Activated CD4-positive, CD25-positive, alpha-beta regulatory T cell treated with anti-CD3 and anti-CD28 coated beads, Interleukin-2, amount 50 U/mL, for 24 hours (primary cell): ENCODE results near the gene ARG1.
A peak's percentile ranks its signal among the peaks of the same experiment; 100 is the strongest.
"Not testable (repeated sequence)": the region's sequence is repeated elsewhere in the genome, so short reads cannot be mapped to it uniquely, and the experiment has no call there.

Source experiments
- ATAC-seq, 2 donors: fragments of 150-1000 bp; cut with Tn5 transposase; one replicate each; pipeline ENCODE4 v1.10.0; 2021; ENCODE audit warnings: mild to moderate bottlenecking in 1 of 2, moderate library complexity in 1 of 2

Gene ARG1

DNA sequence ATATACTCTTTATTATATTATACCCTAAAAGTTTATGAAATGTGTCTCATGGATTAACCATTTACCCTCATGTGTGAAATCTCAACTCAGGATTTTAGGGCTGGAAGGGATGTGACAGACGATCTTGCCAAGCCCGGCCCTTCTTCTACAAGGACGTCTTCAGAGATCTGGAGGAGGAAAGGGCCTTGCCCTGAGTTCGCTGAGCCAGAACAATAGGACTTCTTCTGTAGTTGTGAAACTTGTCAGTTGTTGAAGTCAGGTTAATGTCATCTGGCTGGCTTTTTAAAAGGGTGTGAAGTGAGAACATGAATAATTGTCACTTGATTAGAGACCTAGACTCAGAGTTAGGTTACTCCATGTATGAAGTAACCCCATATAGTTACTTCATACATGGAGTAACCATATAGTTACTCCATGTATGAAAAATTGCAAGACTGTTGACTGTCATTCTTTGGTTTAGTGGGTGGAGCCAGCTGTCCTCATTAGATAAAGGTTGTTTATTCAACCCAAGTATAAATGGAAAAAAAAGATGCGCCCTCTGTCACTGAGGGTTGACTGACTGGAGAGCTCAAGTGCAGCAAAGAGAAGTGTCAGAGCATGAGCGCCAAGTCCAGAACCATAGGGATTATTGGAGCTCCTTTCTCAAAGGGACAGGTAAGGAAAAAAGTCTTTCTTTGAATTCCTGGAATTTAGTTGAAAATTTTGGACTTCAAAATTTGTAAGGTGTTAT is at the start of gene ARG1:
ARG1 (plus strand) TSS at position 541 of the 730 bp plus-strand sequence; CDS start at position 598, 57 bp downstream.
- no peak for ATAC-seq

DNA sequence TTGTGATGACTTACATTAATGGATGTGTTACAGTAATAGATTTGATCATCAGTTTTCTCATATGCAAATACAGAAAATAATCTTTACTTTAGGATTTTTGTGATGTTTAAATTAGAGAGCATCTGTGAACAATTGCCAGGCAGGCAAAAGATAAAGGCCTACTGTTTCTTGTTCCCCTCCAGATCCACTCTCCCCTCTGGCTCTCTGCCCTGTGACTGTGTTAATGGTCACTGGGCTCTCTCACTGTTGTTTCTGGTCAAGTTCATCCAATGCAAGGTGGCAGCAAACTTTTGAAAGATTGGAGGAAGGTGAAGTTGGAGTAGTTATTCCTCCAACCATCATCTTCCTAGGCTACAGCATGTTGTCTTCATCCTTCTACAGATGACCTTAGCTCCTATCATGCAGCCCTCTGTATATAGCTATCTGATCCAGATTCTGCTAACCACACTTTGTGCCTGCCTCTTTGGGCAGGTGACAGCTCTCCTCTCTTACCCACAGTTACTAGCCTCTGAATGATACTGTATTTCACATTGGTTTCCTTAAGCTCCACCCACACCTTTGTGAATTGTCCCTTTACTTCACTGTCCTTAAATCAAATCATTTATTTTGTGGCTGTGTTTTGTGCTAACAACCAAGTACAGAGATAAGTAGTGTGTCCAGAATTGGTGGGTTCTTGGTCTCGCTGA is 48.9 kb upstream of the ARG1 start:
- ATAC-seq = no peak

DNA sequence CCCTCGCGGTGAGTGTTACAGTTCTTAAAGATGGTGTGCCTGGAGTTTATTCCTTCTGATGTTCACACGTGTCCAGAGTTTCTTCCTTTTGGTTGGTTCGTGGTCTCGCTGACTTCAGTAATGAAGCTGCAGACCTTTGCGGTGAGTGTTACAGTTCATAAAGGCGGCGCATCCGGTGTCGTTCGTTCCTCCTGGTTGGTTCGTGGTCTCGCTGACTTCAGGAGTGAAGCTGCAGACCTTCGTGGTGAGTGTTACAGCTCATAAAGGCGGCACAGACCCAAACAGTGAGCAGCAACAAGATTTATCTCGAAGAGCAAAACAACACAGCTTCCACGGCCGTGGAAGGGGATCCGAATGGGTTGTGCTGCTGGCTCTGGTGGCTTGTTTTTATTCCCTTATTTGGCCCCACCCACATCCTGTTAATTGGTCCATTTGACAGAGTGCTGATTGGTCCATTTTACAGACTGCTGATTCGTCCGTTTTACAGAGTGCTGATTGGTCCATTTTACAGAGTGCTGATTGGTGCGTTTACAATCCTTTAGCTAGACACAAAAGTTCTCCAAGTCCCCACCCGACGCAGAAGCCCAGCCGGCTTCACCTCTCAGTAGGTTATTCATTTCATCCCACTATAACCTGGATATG is 48.2 kb upstream of the ARG1 start:
- peak in 1 of 2 donors; percentile 10 for ATAC-seq

DNA sequence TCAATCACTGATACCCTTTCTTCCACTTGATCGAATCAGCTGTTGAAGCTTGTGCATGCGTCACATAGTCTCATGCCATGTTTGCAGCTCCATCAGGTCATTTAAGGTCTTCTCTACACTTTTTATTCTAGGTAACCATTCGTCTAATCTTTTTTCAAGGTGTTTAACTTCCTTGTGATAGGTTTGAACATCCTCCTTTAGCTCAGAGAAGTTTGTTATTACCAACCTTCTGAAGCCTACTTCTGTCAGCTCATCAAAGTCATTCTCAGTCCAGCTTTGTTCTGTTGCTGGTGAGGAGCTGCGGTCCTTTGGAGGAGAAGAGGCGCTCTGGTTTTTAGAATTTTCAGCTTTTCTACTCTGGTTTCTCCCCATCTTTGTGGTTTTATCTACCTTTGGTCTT is 42.1 kb upstream of the ARG1 start:
- ATAC-seq = not testable (repeated sequence)

DNA sequence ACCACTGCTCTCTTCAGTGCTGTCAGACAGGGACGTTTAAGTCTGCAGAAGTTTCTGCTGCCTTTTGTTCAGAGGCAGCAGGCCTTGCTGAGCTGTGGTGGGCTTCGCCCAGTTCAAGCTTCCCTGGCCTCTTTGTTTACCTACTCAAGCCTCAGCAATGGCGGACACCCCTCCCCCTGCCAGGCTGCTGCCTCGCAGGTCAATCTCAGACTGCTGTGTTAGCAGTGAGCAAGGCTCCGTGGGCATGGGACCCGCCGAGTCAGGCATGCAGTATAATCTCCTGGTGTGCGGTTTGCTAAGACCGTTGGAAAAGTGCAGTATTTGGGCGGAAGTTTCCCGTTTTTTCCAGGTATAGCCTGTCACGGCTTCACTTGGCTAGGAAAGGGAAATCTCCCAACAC is 41.3 kb upstream of the ARG1 start:
- not testable (repeated sequence) for ATAC-seq

DNA sequence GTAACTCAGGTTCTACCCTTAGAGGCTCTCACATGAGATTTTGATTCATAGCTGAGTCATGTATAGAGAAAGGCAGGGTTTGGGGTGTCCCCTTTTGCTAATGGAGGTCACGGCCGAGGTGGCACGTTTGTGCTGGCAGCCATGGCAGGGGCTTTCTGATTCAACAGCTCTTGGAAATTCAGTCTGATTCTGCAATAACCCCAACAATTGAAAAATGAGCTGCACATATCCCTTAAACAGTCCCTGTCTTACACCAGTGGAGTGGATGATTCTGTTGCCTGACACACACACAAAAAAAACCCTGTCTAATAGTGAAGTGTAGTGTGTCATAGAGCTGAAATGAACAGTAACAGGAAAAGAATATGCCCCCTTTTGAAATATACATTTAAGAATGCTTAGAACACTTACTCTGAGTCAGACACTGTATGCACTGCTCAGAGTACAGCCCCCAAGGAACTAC is 40.4 kb upstream of the ARG1 start:
- peak; percentile 93 to 94 for ATAC-seq

DNA sequence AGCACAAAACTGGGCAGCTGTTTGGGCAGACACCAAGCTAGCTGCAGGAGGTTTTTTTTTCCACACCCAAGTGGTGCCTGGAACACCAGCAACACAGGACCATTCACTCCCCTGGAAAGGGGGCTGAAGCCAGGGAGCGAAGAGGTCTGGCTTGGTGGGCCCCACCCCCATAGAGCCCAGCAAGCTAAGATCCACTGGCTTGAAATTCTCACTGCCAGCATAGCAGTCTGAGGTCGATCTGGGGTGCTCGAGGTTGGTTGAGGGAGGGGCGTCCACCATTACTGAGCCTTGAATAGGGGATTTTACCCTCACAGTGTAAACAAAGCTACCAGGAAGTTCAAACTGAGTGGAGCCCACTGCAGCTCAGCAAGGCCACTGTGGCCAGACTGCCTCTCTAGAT is 34.4 kb upstream of the ARG1 start:
- not testable (repeated sequence) for ATAC-seq

DNA sequence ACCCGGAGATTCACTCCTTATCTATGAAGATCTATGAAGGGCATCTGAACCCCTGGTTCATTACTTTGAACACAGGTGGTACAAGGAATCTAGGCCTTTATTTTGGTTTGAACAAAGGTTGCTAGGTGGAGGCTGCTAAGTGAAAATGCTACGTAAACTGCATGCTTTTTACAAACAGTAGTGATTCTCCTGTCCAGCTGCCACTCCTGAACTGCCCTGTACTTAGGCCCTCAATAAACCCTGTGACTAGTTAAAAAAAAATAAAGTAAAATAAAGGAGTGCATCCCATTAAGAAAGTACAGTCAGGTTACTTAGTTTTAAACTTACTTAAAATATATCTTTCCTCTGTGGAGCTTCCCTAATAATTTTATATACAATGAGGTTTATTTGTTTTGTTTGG is 27.7 kb upstream of the ARG1 start:
- no peak for ATAC-seq

DNA sequence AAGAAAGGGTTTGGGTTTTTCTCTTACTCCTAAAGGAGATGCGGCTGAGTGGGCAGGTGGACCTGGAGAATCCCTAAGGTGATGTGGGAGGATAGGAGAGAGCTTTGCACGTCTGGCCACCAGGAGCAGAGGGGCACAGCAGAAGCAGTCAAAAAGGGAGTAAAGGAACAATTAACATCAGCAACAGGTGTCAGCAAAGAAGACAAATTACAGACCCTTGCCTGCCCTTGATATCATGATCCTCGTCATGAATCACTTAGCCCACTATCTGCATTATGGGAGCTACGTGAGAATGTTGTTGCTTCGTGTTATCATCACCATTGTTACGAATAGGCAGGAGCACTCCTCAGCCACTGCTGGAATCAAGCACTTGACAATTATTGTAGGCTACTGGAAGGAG is 25.5 kb upstream of the ARG1 start:
- ATAC-seq = no peak

DNA sequence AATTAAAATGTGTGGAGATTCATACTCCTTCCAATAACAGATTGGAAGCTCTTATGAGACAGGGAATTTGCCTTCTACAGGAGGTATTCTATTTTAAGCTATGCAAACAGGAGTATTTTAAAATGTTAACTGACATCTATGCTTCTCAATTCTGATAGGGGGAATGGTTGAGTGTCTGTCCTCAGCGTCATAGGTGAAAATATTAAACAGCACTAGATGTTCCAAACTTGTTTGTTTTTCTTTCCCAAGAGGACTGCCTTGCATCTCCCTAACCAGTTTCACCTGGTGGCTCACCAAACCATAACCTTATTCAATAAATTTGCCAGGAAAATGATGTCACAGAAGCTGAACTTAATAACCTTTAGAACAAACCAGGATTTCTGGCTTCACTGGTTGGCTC is 24.6 kb upstream of the ARG1 start:
- no peak for ATAC-seq

DNA sequence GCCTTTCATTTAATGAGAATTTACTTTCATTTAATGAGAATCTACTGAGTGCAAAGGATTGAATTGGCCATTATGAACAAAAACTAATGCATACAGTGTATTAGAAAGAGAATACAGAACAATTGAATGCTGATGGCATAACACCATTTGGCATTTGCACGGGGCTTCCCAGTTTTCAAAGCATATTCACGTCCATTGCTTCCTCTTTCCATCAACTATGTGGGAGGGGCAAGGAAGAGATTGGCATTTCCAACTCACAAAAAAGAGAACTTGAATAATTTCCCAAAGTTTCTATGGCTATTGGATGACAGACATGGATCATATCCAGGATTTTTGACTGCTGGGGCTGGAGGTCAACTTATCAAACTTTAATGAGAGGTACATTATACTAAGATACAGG is 23.2 kb upstream of the ARG1 start:
- no peak for ATAC-seq

DNA sequence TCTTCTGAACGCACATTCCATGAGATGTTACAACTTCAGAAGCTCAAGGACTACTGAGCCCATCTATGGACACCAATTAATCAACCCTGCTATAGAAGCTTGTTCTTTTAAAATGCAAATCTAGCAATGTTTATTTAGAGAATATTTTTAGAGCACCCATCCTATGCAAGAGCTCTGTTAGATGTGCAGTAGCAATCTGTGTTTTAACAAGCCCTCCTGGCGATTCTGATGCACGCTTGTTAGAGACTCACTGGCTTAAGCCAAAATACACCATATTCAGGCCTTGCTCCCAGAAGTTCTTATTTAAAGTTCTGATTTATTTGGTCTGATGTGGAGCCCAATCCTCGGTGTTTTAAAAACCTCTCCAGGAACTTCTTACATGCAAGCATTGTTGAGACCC is 21.1 kb upstream of the ARG1 start:
- ATAC-seq = no peak

DNA sequence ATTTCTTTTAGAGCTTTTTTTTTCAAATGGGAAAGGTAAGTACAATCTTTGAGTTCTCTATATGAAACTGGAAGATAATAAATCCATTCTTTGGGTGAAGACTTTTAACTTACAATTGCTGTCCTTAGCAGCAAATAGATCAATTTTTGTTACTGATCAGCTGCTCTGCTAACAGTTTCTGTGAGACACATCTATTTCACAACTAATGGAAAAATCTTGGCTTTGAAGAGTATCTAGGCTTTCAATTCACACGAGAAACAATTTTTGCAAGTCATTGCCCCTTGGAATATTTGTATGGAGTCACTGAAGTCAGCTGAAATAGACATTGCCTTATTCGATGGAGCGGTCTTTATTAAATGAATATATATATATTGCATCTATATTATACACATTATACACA is 20.5 kb upstream of the ARG1 start:
- ATAC-seq = no peak

DNA sequence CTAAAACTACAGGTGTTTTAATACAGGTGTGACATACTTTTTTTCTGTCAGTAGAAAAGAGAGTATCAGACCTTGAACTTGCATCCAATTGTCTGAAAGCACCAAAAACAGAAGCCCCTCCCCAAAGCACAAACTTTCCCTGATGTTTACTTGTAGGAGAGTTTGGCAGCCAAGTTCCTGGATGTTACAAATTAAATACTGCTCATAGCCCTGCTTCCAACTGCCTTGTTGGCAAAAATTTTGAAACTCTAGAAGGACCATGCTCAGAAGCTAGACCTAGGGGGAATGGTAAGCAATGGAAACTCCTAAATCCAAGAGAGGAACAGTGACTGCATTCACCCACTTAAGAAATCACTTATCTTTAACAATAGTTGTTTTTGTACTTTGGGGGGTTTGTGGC is 17.0 kb upstream of the ARG1 start:
- no peak for ATAC-seq

DNA sequence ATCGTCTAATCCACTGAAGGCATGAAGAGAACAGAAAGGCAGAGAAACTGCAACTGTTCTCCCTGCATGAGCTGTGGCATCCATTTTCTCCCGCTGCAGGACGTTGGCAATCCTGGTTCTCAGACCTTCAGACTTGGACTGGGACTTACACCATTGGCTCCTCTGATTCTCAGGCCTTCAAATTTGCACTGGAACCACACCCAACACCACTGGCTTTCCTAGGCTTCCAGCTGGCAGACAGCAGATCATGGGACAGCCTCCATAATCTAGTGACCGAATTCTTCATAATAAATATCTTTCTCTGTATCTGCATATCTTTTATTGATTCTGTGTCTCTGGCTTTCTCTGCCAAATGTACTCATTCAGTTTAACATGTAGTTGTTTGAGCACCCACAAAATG is 14.1 kb upstream of the ARG1 start:
- no peak for ATAC-seq

DNA sequence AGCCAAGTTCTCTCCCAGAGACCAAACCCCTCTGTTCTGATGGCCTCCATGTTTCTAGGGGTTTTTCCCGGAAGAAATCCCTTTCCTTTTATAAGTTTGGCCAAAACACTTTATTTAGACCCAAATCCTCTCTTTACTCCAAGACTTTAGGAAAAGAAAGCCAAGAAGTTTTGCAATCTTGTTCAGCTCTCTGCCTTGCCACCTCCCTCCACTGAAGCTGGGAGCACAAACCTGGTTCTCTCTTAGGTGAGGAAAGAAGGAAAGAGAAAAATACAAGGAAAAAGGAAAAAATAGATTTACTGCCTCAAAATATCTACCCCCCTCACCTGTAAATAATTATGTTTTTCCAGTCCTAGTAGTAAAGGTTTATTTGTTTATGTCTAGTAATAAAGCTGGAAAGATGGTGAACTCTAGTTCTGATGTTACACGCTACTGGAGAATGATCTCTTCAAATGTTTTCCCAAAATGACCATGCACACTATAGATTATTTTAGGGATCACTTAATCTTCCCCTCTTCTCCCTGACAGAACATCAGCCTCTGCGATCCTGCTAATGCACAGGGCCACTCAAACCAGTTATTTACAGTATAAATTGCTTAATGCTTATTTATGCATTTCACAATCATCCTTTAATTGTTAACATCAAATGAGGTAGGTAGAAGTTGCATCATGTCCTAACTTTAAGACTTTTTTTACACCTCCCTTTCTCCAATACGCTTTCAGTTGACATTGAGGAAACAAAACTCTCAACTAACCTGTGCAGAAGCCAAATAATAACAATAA is 10.9 kb upstream of the ARG1 start:
- no peak for ATAC-seq

DNA sequence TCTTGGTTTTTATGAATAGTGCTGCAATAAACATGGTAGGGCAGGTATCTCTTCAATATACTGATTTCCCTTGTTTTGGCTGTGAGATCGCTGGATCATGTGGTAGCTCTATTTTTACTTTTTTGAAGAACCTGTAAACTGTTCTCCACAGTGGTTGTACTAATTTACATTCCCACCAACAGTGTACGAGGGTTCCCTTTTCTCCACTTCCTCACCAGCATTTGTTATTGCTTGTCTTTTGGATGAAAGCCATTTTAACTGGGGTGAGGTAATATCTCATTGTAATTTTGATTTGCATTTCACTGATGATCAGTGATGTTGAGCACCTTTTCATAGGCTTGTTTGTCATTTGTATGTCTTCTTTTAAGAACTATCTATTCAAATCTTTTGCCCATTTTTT is 8.0 kb upstream of the ARG1 start:
- ATAC-seq = no peak

DNA sequence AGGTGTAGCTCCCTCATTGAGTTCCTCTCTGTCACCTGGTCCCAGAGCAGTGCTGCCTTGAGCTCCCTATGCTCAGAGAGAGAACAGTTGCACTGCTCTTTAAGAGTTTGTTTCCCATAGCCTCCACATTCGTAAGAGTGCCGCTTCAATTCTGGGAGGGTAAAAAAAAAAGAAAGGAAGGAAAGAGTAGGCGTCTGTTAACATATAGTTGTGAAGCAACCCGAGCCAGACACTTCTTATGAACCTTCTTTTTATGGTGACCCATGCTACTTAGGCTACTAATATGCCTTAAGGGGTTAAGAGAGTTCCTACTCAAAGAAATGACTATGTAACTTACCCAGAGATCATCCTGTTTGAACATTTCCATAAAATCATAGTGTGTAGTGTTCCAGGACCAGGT is 4.3 kb upstream of the ARG1 start:
- no peak for ATAC-seq

DNA sequence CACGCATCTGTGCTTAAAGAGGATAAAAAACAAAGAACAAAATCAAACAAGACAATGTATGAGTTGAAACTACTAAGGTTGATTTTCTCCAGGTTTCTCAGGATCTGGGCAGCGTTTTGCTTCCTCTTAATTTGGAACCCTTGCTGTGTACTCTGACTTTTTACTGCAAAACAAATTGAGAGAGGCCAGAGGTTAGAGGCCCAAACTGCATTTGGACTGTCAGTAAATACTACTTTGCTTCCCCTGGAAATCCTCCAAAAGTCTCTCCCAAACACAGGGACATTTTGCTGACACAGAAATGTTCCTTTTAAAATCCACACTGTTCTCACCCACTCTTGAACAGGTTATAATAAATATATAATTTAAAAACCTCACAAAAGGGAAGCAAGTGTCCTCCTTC is 1.1 kb downstream of the ARG1 start:
- ATAC-seq = no peak

DNA sequence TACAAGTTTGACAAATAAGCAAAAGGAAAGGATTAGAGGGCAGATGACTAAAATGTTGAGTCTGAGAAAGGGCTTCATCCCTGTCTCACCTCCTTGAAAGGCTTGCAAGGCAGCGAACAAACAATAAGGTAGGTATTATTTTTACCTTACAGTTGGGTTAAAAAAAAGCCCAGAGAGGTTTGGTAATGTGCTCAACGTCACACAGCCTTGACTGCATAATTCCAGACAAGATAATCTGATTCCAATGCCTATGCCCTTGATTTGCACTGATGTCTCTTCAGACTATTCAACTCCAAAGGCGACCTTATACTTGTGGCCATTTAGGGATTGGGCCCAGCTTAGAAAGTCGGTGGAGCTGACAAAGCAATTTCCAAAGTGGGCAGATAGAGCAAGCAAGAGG is 1.7 kb downstream of the ARG1 start:
- ATAC-seq = no peak

DNA sequence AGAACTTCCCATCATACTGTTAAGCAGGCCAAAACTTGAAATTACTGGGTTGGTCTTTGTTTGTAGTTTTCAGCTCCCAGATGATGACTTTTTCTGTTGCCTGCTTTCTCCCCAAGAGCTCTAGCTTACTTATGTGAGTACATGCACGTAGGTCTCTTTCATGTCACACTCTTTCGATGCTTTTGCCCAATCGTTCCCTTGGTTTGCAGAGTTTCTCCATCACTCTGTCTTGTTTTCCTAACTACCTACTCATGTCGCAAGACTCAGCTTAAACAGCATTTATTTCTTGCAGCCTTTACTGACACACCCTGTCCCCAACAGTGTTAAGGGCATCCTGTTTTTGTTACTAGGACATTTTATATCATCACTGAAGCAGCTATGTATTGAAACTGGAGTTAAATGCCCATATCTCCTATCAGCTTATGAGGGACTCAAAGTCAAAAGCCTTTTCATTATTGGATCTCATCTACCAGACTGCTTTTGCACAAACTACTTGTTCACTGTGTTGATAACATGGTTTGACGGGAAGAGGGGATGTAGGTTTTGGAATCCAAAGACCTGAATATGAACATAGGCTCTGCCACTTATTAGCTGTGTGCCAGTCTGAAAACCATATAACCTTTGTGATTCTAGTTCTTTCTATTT is 2.9 kb downstream of the ARG1 start:
- no peak for ATAC-seq

DNA sequence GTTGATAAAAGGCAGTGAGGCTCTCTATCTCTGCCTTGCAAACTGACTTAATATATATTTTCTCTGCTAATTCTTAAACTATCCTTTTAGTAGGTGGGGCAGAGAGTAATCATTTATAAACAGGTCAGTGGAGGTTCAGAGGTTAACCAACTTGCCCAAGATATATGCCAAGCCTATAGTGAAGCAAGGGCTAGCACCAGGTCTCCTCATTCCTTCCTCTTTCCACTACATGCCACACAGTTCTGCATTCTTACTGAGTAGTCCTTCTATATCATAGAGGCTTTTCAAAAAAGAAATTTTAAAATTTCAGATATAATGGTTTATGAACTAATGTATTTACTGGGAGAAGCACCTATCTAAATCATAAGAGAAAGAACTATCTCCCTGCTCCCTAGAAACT is 8.5 kb downstream of the ARG1 start:
- no peak for ATAC-seq

DNA sequence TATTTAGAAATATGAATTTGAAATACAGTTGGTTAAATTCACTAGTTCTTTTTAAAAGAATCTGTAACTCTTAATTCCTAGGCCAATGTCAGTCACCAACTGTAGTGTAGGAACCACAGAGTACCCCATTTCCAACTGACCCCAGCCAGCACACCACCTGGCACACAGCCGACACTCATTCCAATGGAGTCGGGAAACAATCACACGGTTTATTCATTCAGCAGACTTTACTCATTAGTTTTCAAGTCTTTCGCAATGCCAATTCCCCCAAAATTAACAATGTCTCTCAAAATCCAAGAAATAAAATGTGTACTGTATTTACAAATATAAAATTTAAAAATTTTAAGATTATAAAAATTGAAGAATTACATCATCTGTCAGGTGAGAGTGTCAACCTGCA is 13.5 kb downstream of the ARG1 start:
- ATAC-seq = no peak
